Vagina (tissue), 2 donors: ENCODE results near the gene DZANK1. TPM values are rescaled to one million over a fixed set of nuclear protein-coding genes. Genes with fewer than 3 reads are reported as not detected.
"Not testable (repeated sequence)": the region's sequence is repeated elsewhere in the genome, so short reads cannot be mapped to it uniquely, and the experiment has no call there.

Experiments used
- DNase-seq, 2 donors: peaks; one replicate each; pipeline ENCODE4 v3.0.0-alpha.2; 2017; ENCODE audit errors: extremely low spot score in 2 of 2
- H3K27ac ChIP-seq: fragments of 200-600 bp; sonication (generic); one replicate; pipeline ENCODE4 v1.5.1; 2019
- H3K27me3 ChIP-seq: fragments of 200-600 bp; sonication (generic); one replicate; pipeline ENCODE4 v1.5.1; 2019
- H3K36me3 ChIP-seq, 2 donors: fragments of 200-600 bp; sonication (generic); one replicate each; pipeline ENCODE4 v1.5.1; 2017 to 2019
- H3K4me1 ChIP-seq: fragments of 200-600 bp; sonication (generic); one replicate; pipeline ENCODE4 v1.5.1; 2019
- H3K4me3 ChIP-seq, 2 donors: fragments of 200-600 bp; sonication (generic); 1 replicate in 1 of 2; 2 replicates in 1 of 2; pipeline ENCODE4 v1.5.1; 2016 to 2019
- H3K9me3 ChIP-seq: fragments of 200-600 bp; sonication (generic); one replicate; pipeline ENCODE4 v1.5.1; 2019
- CTCF ChIP-seq, 3 experiments: fragments of 450-650 bp in 2 of 3; fragments of 200-600 bp in 1 of 3; sonication (generic) in 1 of 3; IDR thresholded peaks; one replicate each; pipeline ENCODE4 v1.5.1; 2017 to 2019; ENCODE audit warnings: antibody characterized with exemption in 3 of 3, mild to moderate bottlenecking in 2 of 3, moderate library complexity in 2 of 3
- POLR2A ChIP-seq, 2 donors: fragments of 450-650 bp; IDR thresholded peaks; one replicate each; pipeline ENCODE4 v1.6.1; 2017; ENCODE audit warnings: antibody characterized with exemption in 2 of 2, mild to moderate bottlenecking in 2 of 2, moderate library complexity in 2 of 2
- POLR2AphosphoS5 ChIP-seq, 2 donors: sonication (generic); formaldehyde crosslinking; IDR thresholded peaks; one replicate each; pipeline ENCODE4 v1.9.0; 2017; ENCODE audit warnings: antibody characterized with exemption in 2 of 2, mild to moderate bottlenecking in 2 of 2, low read depth in 1 of 2; ENCODE audit not compliant: insufficient read depth in 1 of 2
- intact Hi-C: fragments of 100-400 bp; cut with DNase I; formaldehyde crosslinking; loops from one replicate; pipeline ENCODE4 v1.15.1; 2023
- total RNA-seq: library from RNA; depleted of rRNA; stranded (reverse); fragments of >200 nt; gene quantifications from one replicate; pipeline ENCODE4 v1.2.3, GENCODE V29; 2016

Gene DZANK1
- total RNA-seq, 1 donor from 2014 or later = 2.9 TPM

- intact Hi-C loops = no loop called here
- Histone ChIP-seq H3K27me3 (no peaks in the 10 kb centered on the region), H3K4me3 (no peak overlapping the region), H3K36me3 (peaks cover 0 to 11% of the 10 kb centered on the region in 2 donors), H3K9me3 (no peaks in the 10 kb centered on the region), H3K27ac (no peak overlapping the region), H3K4me1 (no peaks in the 10 kb centered on the region)
- no peak for DNase-seq
- TF ChIP-seq POLR2A (IDR thresholded peaks at IDR 0.05) = no peak
- no peak for TF ChIP-seq POLR2AphosphoS5 (IDR thresholded peaks at IDR 0.05; ENCODE audit: insufficient read depth in 1 of 2, low read depth in 1 of 2)
- TF ChIP-seq CTCF (IDR thresholded peaks at IDR 0.05) = no peak
Measured at GRCh38 chr20:18405826-18406225, 61.0 kb downstream of the DZANK1 start.

GRCh38 chr20:18404172-18404571 is 62.7 kb downstream of the DZANK1 start:
- no peak overlapping the region for H3K27ac ChIP-seq
- no peaks in the 10 kb centered on the region for H3K9me3 ChIP-seq
- intact Hi-C loops = no loop called here

GRCh38 chr20:18403269-18403668 is 63.6 kb downstream of the DZANK1 start:
- no peak for DNase-seq
- no peak for TF ChIP-seq POLR2AphosphoS5 (IDR thresholded peaks at IDR 0.05; ENCODE audit: insufficient read depth in 1 of 2, low read depth in 1 of 2)
- no peak for TF ChIP-seq CTCF (IDR thresholded peaks at IDR 0.05)
- no peak for TF ChIP-seq POLR2A (IDR thresholded peaks at IDR 0.05)
- no peaks in the 10 kb centered on the region for H3K27me3 ChIP-seq
- H3K27ac ChIP-seq = no peak overlapping the region
- no peak overlapping the region for H3K4me3 ChIP-seq
- H3K36me3 ChIP-seq = peaks cover 0 to 11% of the 10 kb centered on the region in 2 donors
- intact Hi-C loops = no loop called here
- no peaks in the 10 kb centered on the region for H3K4me1 ChIP-seq
- H3K9me3 ChIP-seq = no peaks in the 10 kb centered on the region

More at GRCh38 chr20:18404172-18404571, 62.7 kb downstream of the DZANK1 start:
- no peak for DNase-seq
- H3K4me3 ChIP-seq = no peak overlapping the region
- no peaks in the 10 kb centered on the region for H3K27me3 ChIP-seq
- TF ChIP-seq POLR2A (IDR thresholded peaks at IDR 0.05) (no peak), CTCF (IDR thresholded peaks at IDR 0.05) (no peak), POLR2AphosphoS5 (IDR thresholded peaks at IDR 0.05; ENCODE audit: insufficient read depth in 1 of 2, low read depth in 1 of 2) (no peak)
- H3K36me3 ChIP-seq = peaks cover 0 to 11% of the 10 kb centered on the region in 2 donors
- H3K4me1 ChIP-seq = no peaks in the 10 kb centered on the region

GRCh38 chr20:18401305-18401704 is 65.5 kb downstream of the DZANK1 start:
- no peaks in the 10 kb centered on the region for H3K4me1 ChIP-seq
- no peaks in the 10 kb centered on the region for H3K9me3 ChIP-seq
- DNase-seq = no peak
- TF ChIP-seq POLR2A (IDR thresholded peaks at IDR 0.05) (no peak), CTCF (IDR thresholded peaks at IDR 0.05) (no peak), POLR2AphosphoS5 (IDR thresholded peaks at IDR 0.05; ENCODE audit: insufficient read depth in 1 of 2, low read depth in 1 of 2) (no peak)
- intact Hi-C loops = no loop called here
- no peak overlapping the region for H3K27ac ChIP-seq
- H3K27me3 ChIP-seq = no peaks in the 10 kb centered on the region
- peaks cover 0 to 11% of the 10 kb centered on the region in 2 donors for H3K36me3 ChIP-seq
- no peak overlapping the region for H3K4me3 ChIP-seq

- intact Hi-C loops = no loop called here
- no peaks in the 10 kb centered on the region for H3K27me3 ChIP-seq
- H3K27ac ChIP-seq = no peak overlapping the region
- no peak overlapping the region for H3K4me3 ChIP-seq
- DNase-seq = no peak
- TF ChIP-seq CTCF (IDR thresholded peaks at IDR 0.05) (no peak), POLR2A (IDR thresholded peaks at IDR 0.05) (no peak), POLR2AphosphoS5 (IDR thresholded peaks at IDR 0.05; ENCODE audit: insufficient read depth in 1 of 2, low read depth in 1 of 2) (no peak)
- H3K36me3 ChIP-seq = peaks cover 0 to 11% of the 10 kb centered on the region in 2 donors
- H3K9me3 ChIP-seq = no peaks in the 10 kb centered on the region
- no peaks in the 10 kb centered on the region for H3K4me1 ChIP-seq
Measured at GRCh38 chr20:18400460-18400859, 66.4 kb downstream of the DZANK1 start.

GRCh38 chr20:18398713-18399112 is 68.1 kb downstream of the DZANK1 start:
- H3K4me3 ChIP-seq, H3K27me3 ChIP-seq, intact Hi-C loops, H3K27ac ChIP-seq, H3K4me1 ChIP-seq, DNase-seq, H3K9me3 ChIP-seq: not testable (repeated sequence)
- peaks cover 0 to 11% of the 10 kb centered on the region in 2 donors for H3K36me3 ChIP-seq
